A549 (cell line): ENCODE data around the gene NYAP2. TPM values are rescaled to one million over a fixed set of nuclear protein-coding genes. Genes with fewer than 3 reads are reported as not detected.

Experiments
- ATAC-seq, 2 experiments: fragments of 200-7000 bp in 1 of 2; fragments of >200 bp in 1 of 2; cut with Nextera tagmentation in 1 of 2; cut with Tn5 transposase in 1 of 2; 3 replicates each; pipeline versions ENCODE4 v1.8.0 to v1.9.1; 2018 to 2020; ENCODE audit warnings: mild to moderate bottlenecking in 1 of 2, moderate library complexity in 1 of 2
- CTCF ChIA-PET: fragments of 300-600 bp; sonication (Branson Sonifier 250); formaldehyde crosslinking; extraction: SDS; loops from one replicate; lab custom pipeline; 2021; ENCODE audit warnings: antibody characterized with exemption, inconsistent platforms; lab: Yijun Ruan, JAX
- POLR2A ChIA-PET: fragments of 350-600 bp; formaldehyde crosslinking; extraction: SDS; loops from one replicate; lab custom pipeline; 2021; ENCODE audit warnings: antibody characterized with exemption, inconsistent platforms; lab: Yijun Ruan, JAX
- DNase-seq, 2 experiments: peaks; one replicate each; pipeline versions ENCODE4 v3.0.0 to v3.0.0-alpha.2; 2011 to 2016; ENCODE audit warnings: low read depth in 1 of 2, low spot score in 1 of 2
- FAIRE-seq: peaks from 2 replicates; lab custom pipeline; 2011; peaks lifted over from hg19 to GRCh38; lab: Jason Lieb, UNC
- H3K27ac ChIP-seq, 2 experiments: fragments of >200 bp; sonication (Bioruptor Twin); formaldehyde crosslinking; 3 replicates each; pipeline ENCODE4 v1.5.1; 2016 to 2017
- H3K4me1 ChIP-seq: fragments of >200 bp; sonication (Bioruptor Twin); formaldehyde crosslinking; 3 replicates; pipeline ENCODE4 v1.6.1; 2016
- H3K4me2 ChIP-seq: fragments of >200 bp; sonication (Bioruptor Twin); formaldehyde crosslinking; 3 replicates; pipeline ENCODE4 v1.6.1; 2016
- H3K4me3 ChIP-seq: fragments of >200 bp; sonication (Bioruptor Twin); formaldehyde crosslinking; 3 replicates; pipeline ENCODE4 v1.5.1; 2016
- H3K9me3 ChIP-seq: fragments of >200 bp; sonication (Bioruptor Twin); formaldehyde crosslinking; 3 replicates; pipeline ENCODE4 v1.6.1; 2016
- BHLHE40 ChIP-seq: IDR thresholded peaks from 2 replicates; pipeline ENCODE4 v1.6.1; 2012; ENCODE audit warnings: low read depth, low read length, inconsistent platforms
- CBX8 ChIP-seq: fragments of 200-600 bp; sonication (generic); IDR thresholded peaks from 2 replicates; pipeline ENCODE4 v1.6.1; 2016
- EHF ChIP-seq: fragments of 250-450 bp; sonication (Bioruptor Pico); IDR thresholded peaks from 2 replicates; pipeline ENCODE4 v1.5.0; 2020; ENCODE audit warnings: mild to moderate bottlenecking
- EHMT2 ChIP-seq: fragments of 200-600 bp; sonication (generic); IDR thresholded peaks from 2 replicates; pipeline ENCODE4 v1.6.1; 2016; ENCODE audit warnings: antibody characterized with exemption, low read depth, mild to moderate bottlenecking, moderate library complexity
- ELK1 ChIP-seq: fragments of 150-350 bp; IDR thresholded peaks from 2 replicates; pipeline ENCODE4 v1.6.1; 2014; ENCODE audit warnings: low read depth, mild to moderate bottlenecking, low read length
- EP300 ChIP-seq, 2 experiments: fragments of >200 bp; sonication (Bioruptor Twin); formaldehyde crosslinking; IDR thresholded peaks; 2 replicates in 1 of 2; 3 replicates in 1 of 2; pipeline ENCODE4 v1.6.1; 2016 to 2017
- FOSL2 ChIP-seq, 2 experiments: fragments of 450-650 bp in 1 of 2; fragments of >200 bp in 1 of 2; sonication (Bioruptor Twin) in 1 of 2; formaldehyde crosslinking; IDR thresholded peaks; 2 replicates each; pipeline versions ENCODE4 v1.5.0 to v1.6.1; 2016 to 2020; ENCODE audit warnings: mild to moderate bottlenecking in 1 of 2, moderate library complexity in 1 of 2
- FOXS1 ChIP-seq: fragments of 250-450 bp; sonication (Bioruptor Pico); IDR thresholded peaks from 2 replicates; pipeline ENCODE4 v1.5.0; 2020; ENCODE audit warnings: mild to moderate bottlenecking, moderate library complexity
- HDAC2 ChIP-seq: fragments of 200-600 bp; sonication (generic); IDR thresholded peaks from 2 replicates; pipeline ENCODE4 v1.6.1; 2016
- HEYL ChIP-seq: fragments of 250-450 bp; sonication (Bioruptor Pico); IDR thresholded peaks from 2 replicates; pipeline ENCODE4 v1.8.0; 2021; ENCODE audit warnings: mild to moderate bottlenecking, moderate library complexity
- HOXA7 ChIP-seq: fragments of 250-450 bp; sonication (Bioruptor Pico); IDR thresholded peaks from 2 replicates; pipeline ENCODE4 v1.5.0; 2020; ENCODE audit warnings: mild to moderate bottlenecking, moderate library complexity
- HOXB13 ChIP-seq: fragments of 250-450 bp; sonication (Bioruptor Pico); IDR thresholded peaks from 2 replicates; pipeline ENCODE4 v1.5.0; 2020; ENCODE audit warnings: low read depth, mild to moderate bottlenecking, moderate library complexity
- HOXB5 ChIP-seq: fragments of 250-450 bp; sonication (Bioruptor Pico); IDR thresholded peaks from 2 replicates; pipeline ENCODE4 v1.5.0; 2020; ENCODE audit warnings: mild to moderate bottlenecking, moderate library complexity
- MAZ ChIP-seq: fragments of 150-350 bp; IDR thresholded peaks from 2 replicates; pipeline ENCODE4 v1.6.1; 2014; ENCODE audit warnings: antibody characterized with exemption, low read depth, low read length, borderline replicate concordance
- NFE2L2 ChIP-seq: fragments of 150-350 bp; conservative IDR thresholded peaks from 2 replicates; pipeline ENCODE4 v1.6.1; 2014; ENCODE audit warnings: low read length
- NR3C1 ChIP-seq: fragments of >200 bp; sonication (Bioruptor Twin); formaldehyde crosslinking; IDR thresholded peaks from 3 replicates; pipeline ENCODE4 v1.6.1; 2017
- PHF8 ChIP-seq: fragments of 200-600 bp; sonication (generic); IDR thresholded peaks from 2 replicates; pipeline ENCODE4 v1.6.1; 2016; ENCODE audit warnings: low read depth, mild to moderate bottlenecking, antibody characterized with exemption, moderate library complexity, borderline replicate concordance
- RNF2 ChIP-seq: fragments of 200-600 bp; sonication (generic); IDR thresholded peaks from 2 replicates; pipeline ENCODE4 v1.6.1; 2016; ENCODE audit warnings: low read depth, mild to moderate bottlenecking, antibody characterized with exemption, moderate library complexity, borderline replicate concordance
- SREBF2 ChIP-seq: fragments of 450-650 bp; IDR thresholded peaks from 2 replicates; pipeline ENCODE4 v1.6.1; 2014; ENCODE audit warnings: mild to moderate bottlenecking, moderate library complexity
- TFCP2L1 ChIP-seq: fragments of 250-450 bp; sonication (Bioruptor Pico); IDR thresholded peaks from 2 replicates; pipeline ENCODE4 v1.5.0; 2021; ENCODE audit warnings: mild to moderate bottlenecking
- TP53 ChIP-seq: fragments of 250-450 bp; sonication (Bioruptor Pico); IDR thresholded peaks from 2 replicates; pipeline ENCODE4 v1.5.0; 2021; ENCODE audit warnings: mild to moderate bottlenecking, moderate library complexity
- ZFP36 ChIP-seq: fragments of 450-650 bp; IDR thresholded peaks from 2 replicates; pipeline ENCODE4 v1.6.1; 2014; ENCODE audit warnings: borderline replicate concordance; ENCODE audit not compliant: partially characterized antibody
- ZSCAN20 ChIP-seq: fragments of 250-450 bp; sonication (Bioruptor Pico); IDR thresholded peaks from 2 replicates; pipeline ENCODE4 v1.8.0; 2022; ENCODE audit warnings: mild to moderate bottlenecking, moderate library complexity
- WGBS: methylation state at CpG from one replicate; pipeline ENCODE4 v1.1.6; 2017; ENCODE audit errors: missing lambda C conversion rate; 5-methylcytosine and 5-hydroxymethylcytosine counted together
- polyA plus RNA-seq, 4 experiments: library from polyadenylated mRNA; depleted of rRNA in 3 of 4; stranded (reverse); fragments of >200 nt; fragmentation: RNase III in 1 of 4; extraction: RNeasy Plus Mini Kit Qiagen cat#74134 plus additional on column Dnase treatment in 1 of 4; gene quantifications; 2 replicates in 3 of 4; 3 replicates in 1 of 4; pipeline ENCODE4 v1.2.3, GENCODE V29; 2011 to 2017
- TF ChIP-seq, protein P1 (sequence below): fragments of 250-450 bp; sonication (Bioruptor Pico); IDR thresholded peaks from 2 replicates; pipeline ENCODE4 v1.5.0; 2020; ENCODE audit warnings: low read depth, mild to moderate bottlenecking, moderate library complexity
- TF ChIP-seq, protein P2 (sequence below): IDR thresholded peaks from 2 replicates; pipeline ENCODE4 v1.6.1; 2012
- TF ChIP-seq, protein P3 (sequence below): IDR thresholded peaks from 2 replicates; pipeline ENCODE4 v1.6.1; 2012

Gene NYAP2
- polyA plus RNA-seq, 2 of the 4 experiments (the other 2 are of a cell fraction) = 0.01 TPM; not detected in 1

GRCh38 chr2:225582355-225583116 lies 183.0 kb downstream of the NYAP2 start:
- Histone ChIP-seq H3K4me2 (no peak overlapping the region), H3K9me3 (no peaks in the 10 kb centered on the region), H3K4me3 (no peak overlapping the region), H3K27ac (no peak overlapping the region)
- CTCF ChIA-PET = interaction anchor here (2.5 kb wide), 1 partner anchor 11 kb away, joined by 5 read pairs; no protein-coding TSS in a partner anchor
- FAIRE-seq (no peak), ATAC-seq (no peak)
- POLR2A ChIA-PET = no interaction called here
- TF ChIP-seq NR3C1 (no peak), CBX8 (no peak), BHLHE40 (no peak), EHF (CRISPR knock-in tag) (no peak)
- TF ChIP-seq, protein P1, sequence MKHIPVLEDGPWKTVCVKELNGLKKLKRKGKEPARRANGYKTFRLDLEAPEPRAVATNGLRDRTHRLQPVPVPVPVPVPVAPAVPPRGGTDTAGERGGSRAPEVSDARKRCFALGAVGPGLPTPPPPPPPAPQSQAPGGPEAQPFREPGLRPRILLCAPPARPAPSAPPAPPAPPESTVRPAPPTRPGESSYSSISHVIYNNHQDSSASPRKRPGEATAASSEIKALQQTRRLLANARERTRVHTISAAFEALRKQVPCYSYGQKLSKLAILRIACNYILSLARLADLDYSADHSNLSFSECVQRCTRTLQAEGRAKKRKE (CRISPR knock-in tag) = no peak
- TF ChIP-seq, all 56 proteins: peak for 0
- DNase-seq = no peak
- H3K4me1 ChIP-seq = no peaks in the 10 kb centered on the region
- 74% methylated on average over 27 of the region's 49 CpGs for WGBS

- ATAC-seq (no peak), DNase-seq (peak; percentile 2 to 5)
Observed at GRCh38 chr2:225584796-225585195, 185.3 kb downstream of the NYAP2 start.

DNA sequence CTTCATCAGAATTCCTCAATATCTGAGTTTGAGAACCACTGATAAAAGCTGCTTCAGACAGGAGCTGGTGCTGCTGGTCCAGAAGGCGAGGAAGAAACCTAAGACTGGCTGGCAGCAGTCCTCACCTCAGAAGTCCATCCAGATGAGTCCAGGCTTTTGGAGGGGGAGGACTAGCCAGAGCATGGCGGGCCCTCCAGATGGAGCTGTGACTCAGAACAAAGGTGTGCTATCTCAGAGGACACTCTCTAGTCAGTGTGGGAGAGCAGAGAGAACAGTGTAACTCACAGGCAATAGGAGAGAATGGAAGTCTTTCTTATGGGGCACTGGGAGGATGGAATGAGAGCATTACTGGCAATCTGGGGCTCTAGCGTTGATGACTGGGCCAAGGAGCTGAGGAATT lies 191.4 kb downstream of the NYAP2 start:
- Histone ChIP-seq H3K4me2 (no peak overlapping the region), H3K9me3 (no peaks in the 10 kb centered on the region), H3K4me1 (no peaks in the 10 kb centered on the region)
- no peak for DNase-seq
- CTCF ChIA-PET = no interaction called here
- POLR2A ChIA-PET = no interaction called here
- no peak for FAIRE-seq
- TF ChIP-seq, protein P2, sequence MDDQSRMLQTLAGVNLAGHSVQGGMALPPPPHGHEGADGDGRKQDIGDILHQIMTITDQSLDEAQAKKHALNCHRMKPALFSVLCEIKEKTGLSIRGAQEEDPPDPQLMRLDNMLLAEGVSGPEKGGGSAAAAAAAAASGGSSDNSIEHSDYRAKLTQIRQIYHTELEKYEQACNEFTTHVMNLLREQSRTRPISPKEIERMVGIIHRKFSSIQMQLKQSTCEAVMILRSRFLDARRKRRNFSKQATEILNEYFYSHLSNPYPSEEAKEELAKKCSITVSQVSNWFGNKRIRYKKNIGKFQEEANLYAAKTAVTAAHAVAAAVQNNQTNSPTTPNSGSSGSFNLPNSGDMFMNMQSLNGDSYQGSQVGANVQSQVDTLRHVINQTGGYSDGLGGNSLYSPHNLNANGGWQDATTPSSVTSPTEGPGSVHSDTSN = no peak
- TF ChIP-seq, protein P3, sequence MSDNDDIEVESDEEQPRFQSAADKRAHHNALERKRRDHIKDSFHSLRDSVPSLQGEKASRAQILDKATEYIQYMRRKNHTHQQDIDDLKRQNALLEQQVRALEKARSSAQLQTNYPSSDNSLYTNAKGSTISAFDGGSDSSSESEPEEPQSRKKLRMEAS = no peak
- TF ChIP-seq EHMT2 (no peak), NFE2L2 (no peak), RNF2 (no peak), SREBF2 (no peak), ELK1 (no peak), ZFP36 (no peak), HOXB5 (CRISPR knock-in tag) (no peak)
- TF ChIP-seq, all 56 proteins: peak for 0
- H3K27ac ChIP-seq = no peak overlapping the region
- 60% methylated on average over 3 of the region's 3 CpGs for WGBS
- no peak overlapping the region for H3K4me3 ChIP-seq
- no peak for ATAC-seq

More at GRCh38 chr2:225584796-225585195, 185.3 kb downstream of the NYAP2 start:
- POLR2A ChIA-PET = no interaction called here
- Histone ChIP-seq H3K9me3 (no peaks in the 10 kb centered on the region), H3K4me1 (no peaks in the 10 kb centered on the region), H3K4me3 (no peak overlapping the region), H3K27ac (no peak overlapping the region), H3K4me2 (no peak overlapping the region)
- CTCF ChIA-PET = interaction anchor here (1.5 to 2.5 kb wide), 2 partner anchors 9 to 11 kb away, joined by 3 to 5 read pairs; no protein-coding TSS in a partner anchor
- no peak for FAIRE-seq
- no peak for TF ChIP-seq HOXB5 (CRISPR knock-in tag)
- no peak for TF ChIP-seq ELK1
- no peak for TF ChIP-seq ZSCAN20 (CRISPR knock-in tag)
- no peak for TF ChIP-seq TFCP2L1 (CRISPR knock-in tag)
- TF ChIP-seq FOSL2 (IDR thresholded peaks at IDR 0.05) = no peak
- no peak for TF ChIP-seq FOSL2 (CRISPR knock-in tag; IDR thresholded peaks at IDR 0.05)
- no peak for TF ChIP-seq CBX8
- TF ChIP-seq EP300 (IDR thresholded peaks at IDR 0.05) = no peak
- no peak for TF ChIP-seq TP53 (CRISPR knock-in tag)
- no peak for TF ChIP-seq MAZ
- TF ChIP-seq EHF (CRISPR knock-in tag) = no peak
- TF ChIP-seq HOXB13 = no peak
- TF ChIP-seq HEYL (CRISPR knock-in tag) = no peak
- TF ChIP-seq FOXS1 = no peak
- TF ChIP-seq, protein P3 = no peak
- TF ChIP-seq HOXA7 (CRISPR knock-in tag) = no peak
- TF ChIP-seq PHF8 = no peak
- no peak for TF ChIP-seq HDAC2
